Right lobe of liver (tissue), 4 donors: ENCODE results near the gene NDUFB5.

Experiments
- CTCF ChIP-seq, 4 donors: fragments of 200-600 bp in 3 of 4; fragments of 450-650 bp in 1 of 4; IDR thresholded peaks; one replicate each; pipeline versions ENCODE4 v1.5.1 to v1.8.0; 2016 to 2022; ENCODE audit warnings: antibody characterized with exemption in 4 of 4, mild to moderate bottlenecking in 2 of 4
- POLR2A ChIP-seq: fragments of 450-650 bp; IDR thresholded peaks from one replicate; pipeline ENCODE4 v1.6.1; 2017; ENCODE audit warnings: antibody characterized with exemption, mild to moderate bottlenecking
- donor health status: DM: no; HTN: no; CAD: no.
- donor health status: DM: no; HTN: no; CAD: no.
- donor health status: DM: no; HTN: yes; CAD: no.

GRCh38 chr3:179673523-179673922 lies 68.9 kb downstream of the NDUFB5 start:
- no peak for TF ChIP-seq CTCF (IDR thresholded peaks at IDR 0.05)
- no peak for TF ChIP-seq POLR2A
